Breast epithelium (tissue), 4 donors: ENCODE data around the gene SPTBN1. TPM values are rescaled to one million over a fixed set of nuclear protein-coding genes. Genes with fewer than 3 reads are reported as not detected.

Source experiments
- DNase-seq, 2 donors: peaks; one replicate each; pipeline ENCODE4 v3.0.0-alpha.2; 2019; ENCODE audit warnings: low spot score in 2 of 2
- H3K27ac ChIP-seq, 2 donors: fragments of 200-600 bp; sonication (generic) in 1 of 2; one replicate each; pipeline ENCODE4 v1.5.1; 2016 to 2019; ENCODE audit warnings: mild to moderate bottlenecking in 1 of 2
- H3K27me3 ChIP-seq, 2 donors: fragments of 200-600 bp; sonication (generic) in 1 of 2; one replicate each; pipeline versions ENCODE4 v1.5.1 to v1.6.0; 2017 to 2019; ENCODE audit warnings: control low read depth in 1 of 2, mild to moderate bottlenecking in 1 of 2
- H3K36me3 ChIP-seq: fragments of 200-600 bp; one replicate; pipeline ENCODE4 v1.5.1; 2019
- H3K4me1 ChIP-seq, 2 donors: fragments of 200-600 bp; sonication (generic); one replicate each; pipeline ENCODE4 v1.5.1; 2016 to 2019; ENCODE audit warnings: control low read depth in 1 of 2
- H3K4me3 ChIP-seq, 3 donors: fragments of 200-600 bp; sonication (generic); 1 replicate in 2 of 3; 2 replicates in 1 of 3; pipeline ENCODE4 v1.5.1; 2016 to 2019; ENCODE audit warnings: mild to moderate bottlenecking in 3 of 3, moderate library complexity in 2 of 3
- H3K9me3 ChIP-seq, 2 donors: fragments of 200-600 bp; sonication (generic) in 1 of 2; one replicate each; pipeline ENCODE4 v1.5.1; 2016 to 2019; ENCODE audit warnings: control low read depth in 1 of 2
- POLR2A ChIP-seq: fragments of 450-650 bp; IDR thresholded peaks from one replicate; pipeline ENCODE4 v1.6.1; 2016; ENCODE audit warnings: antibody characterized with exemption, mild to moderate bottlenecking, moderate library complexity
- POLR2AphosphoS5 ChIP-seq, 3 donors: sonication (generic); formaldehyde crosslinking; IDR thresholded peaks; one replicate each; pipeline ENCODE4 v1.6.1; 2017; ENCODE audit warnings: antibody characterized with exemption in 3 of 3
- intact Hi-C: fragments of 100-400 bp; cut with DNase I; formaldehyde crosslinking; loops from one replicate; pipeline ENCODE4 v1.15.1; 2023; ENCODE audit warnings: low total_unique reads
- total RNA-seq, 3 donors: library from RNA; depleted of rRNA; stranded (reverse); fragments of >200 nt; gene quantifications; one replicate each; pipeline ENCODE4 v1.1.0, GENCODE V29; 2016
- TF ChIP-seq, protein P1 (sequence below), 3 donors: fragments of 450-650 bp; IDR thresholded peaks; one replicate each; pipeline ENCODE4 v1.5.1; 2016 to 2017; ENCODE audit warnings: antibody characterized with exemption in 3 of 3, mild to moderate bottlenecking in 3 of 3, moderate library complexity in 3 of 3

SPTBN1 gene
- total RNA-seq, 3 donors from 2014 or later, result 223 to 1,216 (median 273) TPM

GRCh38 chr2:54681416-54681815 is 225.3 kb downstream of the SPTBN1 start:
- no peaks in the 10 kb centered on the region for H3K36me3 ChIP-seq
- TF ChIP-seq POLR2AphosphoS5 (IDR thresholded peaks at IDR 0.05), result no peak
- TF ChIP-seq, protein P1, sequence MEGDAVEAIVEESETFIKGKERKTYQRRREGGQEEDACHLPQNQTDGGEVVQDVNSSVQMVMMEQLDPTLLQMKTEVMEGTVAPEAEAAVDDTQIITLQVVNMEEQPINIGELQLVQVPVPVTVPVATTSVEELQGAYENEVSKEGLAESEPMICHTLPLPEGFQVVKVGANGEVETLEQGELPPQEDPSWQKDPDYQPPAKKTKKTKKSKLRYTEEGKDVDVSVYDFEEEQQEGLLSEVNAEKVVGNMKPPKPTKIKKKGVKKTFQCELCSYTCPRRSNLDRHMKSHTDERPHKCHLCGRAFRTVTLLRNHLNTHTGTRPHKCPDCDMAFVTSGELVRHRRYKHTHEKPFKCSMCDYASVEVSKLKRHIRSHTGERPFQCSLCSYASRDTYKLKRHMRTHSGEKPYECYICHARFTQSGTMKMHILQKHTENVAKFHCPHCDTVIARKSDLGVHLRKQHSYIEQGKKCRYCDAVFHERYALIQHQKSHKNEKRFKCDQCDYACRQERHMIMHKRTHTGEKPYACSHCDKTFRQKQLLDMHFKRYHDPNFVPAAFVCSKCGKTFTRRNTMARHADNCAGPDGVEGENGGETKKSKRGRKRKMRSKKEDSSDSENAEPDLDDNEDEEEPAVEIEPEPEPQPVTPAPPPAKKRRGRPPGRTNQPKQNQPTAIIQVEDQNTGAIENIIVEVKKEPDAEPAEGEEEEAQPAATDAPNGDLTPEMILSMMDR (IDR thresholded peaks at IDR 0.05), result no peak
- no peak overlapping the region for H3K27ac ChIP-seq
- intact Hi-C loops, result no loop called here
- H3K4me1 ChIP-seq, result no peaks in the 10 kb centered on the region
- DNase-seq, result no peak
- H3K9me3 ChIP-seq, result no peaks in the 10 kb centered on the region
- H3K27me3 ChIP-seq, result no peaks in the 10 kb centered on the region
- no peak overlapping the region for H3K4me3 ChIP-seq

GRCh38 chr2:54683596-54683995 is 227.5 kb downstream of the SPTBN1 start:
- no peak overlapping the region for H3K4me3 ChIP-seq

GRCh38 chr2:54685263-54685775 is 229.2 kb downstream of the SPTBN1 start:
- no peak overlapping the region for H3K27ac ChIP-seq
- no peaks in the 10 kb centered on the region for H3K4me1 ChIP-seq
- TF ChIP-seq POLR2AphosphoS5 (IDR thresholded peaks at IDR 0.05), result no peak
- no peak for TF ChIP-seq POLR2A
- TF ChIP-seq, protein P1 (IDR thresholded peaks at IDR 0.05), result no peak
- no peaks in the 10 kb centered on the region for H3K27me3 ChIP-seq
- intact Hi-C loops, result no loop called here
- no peaks in the 10 kb centered on the region for H3K9me3 ChIP-seq
- DNase-seq, result no peak
- no peak overlapping the region for H3K4me3 ChIP-seq
- H3K36me3 ChIP-seq, result no peaks in the 10 kb centered on the region

More at GRCh38 chr2:54683596-54683995, 227.5 kb downstream of the SPTBN1 start:
- Histone ChIP-seq H3K36me3 (no peaks in the 10 kb centered on the region), H3K9me3 (no peaks in the 10 kb centered on the region), H3K4me1 (no peaks in the 10 kb centered on the region), H3K27ac (no peak overlapping the region), H3K27me3 (no peaks in the 10 kb centered on the region)
- intact Hi-C loops, result no loop called here
- TF ChIP-seq, protein P1 (IDR thresholded peaks at IDR 0.05), result no peak
- TF ChIP-seq POLR2AphosphoS5 (IDR thresholded peaks at IDR 0.05) (no peak), POLR2A (no peak)
- DNase-seq, result no peak

- Histone ChIP-seq H3K27ac (no peak overlapping the region), H3K4me1 (no peaks in the 10 kb centered on the region), H3K9me3 (no peaks in the 10 kb centered on the region), H3K27me3 (no peaks in the 10 kb centered on the region), H3K36me3 (no peaks in the 10 kb centered on the region), H3K4me3 (no peak overlapping the region)
- no peak for DNase-seq
- TF ChIP-seq POLR2AphosphoS5 (IDR thresholded peaks at IDR 0.05), result no peak
- TF ChIP-seq POLR2A, result no peak
- TF ChIP-seq, protein P1 (IDR thresholded peaks at IDR 0.05), result no peak
- intact Hi-C loops, result no loop called here
Observed at GRCh38 chr2:54687595-54688152, 231.5 kb downstream of the SPTBN1 start.

GRCh38 chr2:54691445-54692135 is 235.5 kb downstream of the SPTBN1 start:
- Histone ChIP-seq H3K27ac (no peak overlapping the region), H3K27me3 (no peaks in the 10 kb centered on the region), H3K4me1 (no peaks in the 10 kb centered on the region), H3K9me3 (no peaks in the 10 kb centered on the region), H3K36me3 (no peaks in the 10 kb centered on the region), H3K4me3 (no peak overlapping the region)
- no peak for TF ChIP-seq POLR2A
- TF ChIP-seq, protein P1 (IDR thresholded peaks at IDR 0.05), result no peak
- TF ChIP-seq POLR2AphosphoS5 (IDR thresholded peaks at IDR 0.05), result no peak
- DNase-seq, result no peak
- intact Hi-C loops, result no loop called here
